H1 (cell line): ENCODE data around the gene LGALS9. TPM values are rescaled to one million over a fixed set of nuclear protein-coding genes. Genes with fewer than 3 reads are reported as not detected.

Experiments used
- CTCF ChIA-PET: fragments of 300-600 bp; sonication (Branson Sonifier 250); formaldehyde crosslinking; loops from one replicate; lab custom pipeline; 2021; ENCODE audit not compliant: partially characterized antibody; lab: Charles Lee
- POLR2A ChIA-PET: fragments of 300-600 bp; sonication (Branson Sonifier 250); formaldehyde crosslinking; loops from one replicate; lab custom pipeline; 2021; ENCODE audit warnings: inconsistent platforms; ENCODE audit not compliant: partially characterized antibody; lab: Charles Lee
- DNase-seq, 2 experiments: peaks; one replicate each; pipeline versions ENCODE4 v3.0.0 to v3.0.0-alpha.2; 2010 to 2022; ENCODE audit warnings: low spot score in 2 of 2, low read depth in 1 of 2, mixed read lengths in 1 of 2
- FAIRE-seq: peaks from 2 replicates; lab custom pipeline; 2011; peaks lifted over from hg19 to GRCh38; lab: Jason Lieb, UNC
- H2AFZ ChIP-seq: 2 replicates; pipeline ENCODE4 v1.8.1; 2012; ENCODE audit warnings: low read length, inconsistent platforms
- H2AK5ac ChIP-seq: 2 replicates; pipeline ENCODE4 v1.6.1; 2013; ENCODE audit warnings: low read depth, low read length
- H2BK120ac ChIP-seq: replicated peaks from 2 replicates; pipeline ENCODE3; 2013; ENCODE audit warnings: low read depth, low read length, inconsistent platforms
- H2BK12ac ChIP-seq: 2 replicates; pipeline ENCODE4 v1.6.1; 2013; ENCODE audit warnings: low read depth, low read length
- H2BK15ac ChIP-seq: 2 replicates; pipeline ENCODE4 v1.6.1; 2013; ENCODE audit warnings: low read length
- H2BK20ac ChIP-seq: 2 replicates; pipeline ENCODE4 v1.6.1; 2013; ENCODE audit warnings: low read length
- H2BK5ac ChIP-seq: 2 replicates; pipeline ENCODE4 v1.6.1; 2013; ENCODE audit warnings: low read depth, low read length
- H3K14ac ChIP-seq: 2 replicates; pipeline ENCODE4 v1.6.1; 2013; ENCODE audit warnings: inconsistent platforms; ENCODE audit not compliant: insufficient read length
- H3K18ac ChIP-seq: 2 replicates; pipeline ENCODE4 v1.6.1; 2013; ENCODE audit warnings: low read length; ENCODE audit errors: extremely low read depth
- H3K23ac ChIP-seq: 2 replicates; pipeline ENCODE4 v1.6.1; 2013; ENCODE audit warnings: inconsistent platforms; ENCODE audit not compliant: insufficient read length
- H3K23me2 ChIP-seq: 2 replicates; pipeline ENCODE4 v1.6.1; 2013; ENCODE audit warnings: low read depth, low read length
- H3K27ac ChIP-seq: 2 replicates; pipeline ENCODE4 v1.6.1; 2011; ENCODE audit warnings: low read depth, low read length, inconsistent platforms
- H3K27me3 ChIP-seq, 4 experiments: replicated peaks in 1 of 4; 1 replicate in 1 of 4; 2 replicates in 3 of 4; pipeline versions ENCODE4 v1.6.1 to v1.8.1; 2011 to 2013; ENCODE audit warnings: low read length in 3 of 4, mild to moderate bottlenecking in 3 of 4, inconsistent platforms in 2 of 4, mixed read lengths in 2 of 4, moderate library complexity in 1 of 4; ENCODE audit not compliant: control insufficient read depth in 3 of 4, insufficient read depth in 3 of 4; ENCODE audit errors: extremely low read depth in 1 of 4
- H3K36me3 ChIP-seq, 4 experiments: 2 replicates each; pipeline versions ENCODE4 v1.6.1 to v1.8.1; 2011 to 2013; ENCODE audit warnings: mild to moderate bottlenecking in 4 of 4, low read length in 3 of 4, moderate library complexity in 2 of 4, control low read depth in 1 of 4, inconsistent platforms in 1 of 4; ENCODE audit not compliant: insufficient read depth in 4 of 4, control insufficient read depth in 2 of 4
- H3K4ac ChIP-seq: replicated peaks from 2 replicates; pipeline ENCODE3; 2013; ENCODE audit warnings: low read length, low read depth, mixed read lengths, inconsistent platforms; ENCODE audit not compliant: insufficient read length
- H3K4me1 ChIP-seq, 4 experiments: replicated peaks in 1 of 4; 1 replicate in 1 of 4; 2 replicates in 3 of 4; pipeline versions ENCODE4 v1.6.1 to v1.8.1; 2011 to 2013; ENCODE audit warnings: low read length in 3 of 4, inconsistent platforms in 2 of 4, mixed read lengths in 1 of 4; ENCODE audit not compliant: insufficient read depth in 4 of 4, control insufficient read depth in 3 of 4
- H3K4me2 ChIP-seq, 2 experiments: 2 replicates each; pipeline versions ENCODE4 v1.6.1 to v1.8.1; 2011 to 2013; ENCODE audit warnings: low read depth in 2 of 2, low read length in 2 of 2, control low read depth in 1 of 2, inconsistent platforms in 1 of 2, mild to moderate bottlenecking in 1 of 2; ENCODE audit not compliant: insufficient read depth in 1 of 2
- H3K4me3 ChIP-seq, 4 experiments: fragments of 200-600, 300-600 bp in 1 of 4; sonication (generic), shearing (Covaris generic), sonication (Bioruptor Twin) in 1 of 4; 2 replicates each; pipeline versions ENCODE4 v1.5.1 to v1.8.1; 2011 to 2016; ENCODE audit warnings: low read length in 4 of 4, low read depth in 3 of 4, control low read depth in 2 of 4, inconsistent platforms in 2 of 4, mild to moderate bottlenecking in 2 of 4, mixed read lengths in 1 of 4, moderate library complexity in 1 of 4; ENCODE audit not compliant: insufficient read depth in 2 of 4; ENCODE audit errors: extremely low read depth in 1 of 4
- H3K56ac ChIP-seq: replicated peaks from 2 replicates; pipeline ENCODE3; 2013; ENCODE audit warnings: low read depth, mild to moderate bottlenecking, mixed read lengths, low read length, inconsistent platforms; ENCODE audit not compliant: insufficient read length
- H3K79me1 ChIP-seq: 2 replicates; pipeline ENCODE4 v1.6.1; 2013; ENCODE audit warnings: low read depth, low read length, control low read depth
- H3K79me2 ChIP-seq, 2 experiments: 2 replicates each; pipeline versions ENCODE4 v1.6.1 to v1.8.1; 2012 to 2013; ENCODE audit warnings: low read length in 2 of 2, mild to moderate bottlenecking in 2 of 2, inconsistent platforms in 1 of 2; ENCODE audit not compliant: insufficient read depth in 2 of 2, control insufficient read depth in 1 of 2
- H3K9ac ChIP-seq, 4 experiments: replicated peaks in 1 of 4; 1 replicate in 1 of 4; 2 replicates in 3 of 4; pipeline versions ENCODE4 v1.6.1 to v1.8.1; 2011 to 2013; ENCODE audit warnings: low read depth in 3 of 4, low read length in 3 of 4, control low read depth in 2 of 4, mild to moderate bottlenecking in 2 of 4, moderate library complexity in 2 of 4, inconsistent platforms in 1 of 4; ENCODE audit errors: extremely low read depth in 1 of 4
- H3K9me3 ChIP-seq, 2 experiments: 2 replicates each; pipeline versions ENCODE4 v1.6.1 to v1.8.1; 2012 to 2013; ENCODE audit warnings: mild to moderate bottlenecking in 2 of 2, moderate library complexity in 2 of 2, control low read depth in 1 of 2, inconsistent platforms in 1 of 2, low read depth in 1 of 2, low read length in 1 of 2, mixed read lengths in 1 of 2; ENCODE audit not compliant: insufficient read depth in 2 of 2
- H4K20me1 ChIP-seq, 2 experiments: replicated peaks in 1 of 2; 2 replicates each; pipeline versions ENCODE3 to v1.8.1; 2011 to 2013; ENCODE audit warnings: inconsistent platforms in 2 of 2, low read length in 2 of 2, mild to moderate bottlenecking in 1 of 2; ENCODE audit not compliant: insufficient read depth in 2 of 2, control insufficient read depth in 1 of 2
- H4K5ac ChIP-seq: 2 replicates; pipeline ENCODE4 v1.6.1; 2013; ENCODE audit warnings: low read length, low read depth, mixed read lengths, inconsistent platforms; ENCODE audit not compliant: insufficient read length
- H4K8ac ChIP-seq: 2 replicates; pipeline ENCODE4 v1.8.0; 2013; ENCODE audit warnings: mild to moderate bottlenecking, moderate library complexity, low read length, inconsistent platforms; ENCODE audit not compliant: insufficient read depth; ENCODE audit errors: extremely low read depth
- H4K91ac ChIP-seq: replicated peaks from 2 replicates; pipeline ENCODE3; 2013; ENCODE audit warnings: low read length, mixed read lengths, inconsistent platforms; ENCODE audit not compliant: insufficient read length
- CTBP2 ChIP-seq: IDR thresholded peaks from 2 replicates; pipeline ENCODE4 v1.7.0; 2011; ENCODE audit warnings: borderline replicate concordance, mild to moderate bottlenecking, moderate library complexity, mixed read lengths, low read length; ENCODE audit not compliant: insufficient read depth, insufficient read length
- EP300 ChIP-seq, 2 experiments: IDR thresholded peaks; 1 replicate in 1 of 2; 2 replicates in 1 of 2; pipeline ENCODE4 v1.6.1; 2011 to 2012; ENCODE audit warnings: low read depth in 2 of 2, low read length in 2 of 2, mild to moderate bottlenecking in 2 of 2, borderline replicate concordance in 1 of 2, inconsistent platforms in 1 of 2, moderate library complexity in 1 of 2
- WGBS, 2 experiments: shearing (Covaris generic) in 1 of 2; methylation state at CpG; one replicate each; pipeline versions ENCODE4 v1.1.6 to v1.1.7; 2013 to 2015; ENCODE audit warnings: low lambda C conversion rate in 2 of 2, mixed read lengths in 2 of 2, inconsistent platforms in 1 of 2, low coverage in 1 of 2, missing lambda C conversion rate in 1 of 2; ENCODE audit not compliant: insufficient replicate concordance in 2 of 2, insufficient coverage in 1 of 2, insufficient read length in 1 of 2; ENCODE audit errors: extremely low coverage in 1 of 2, missing lambda C conversion rate in 1 of 2; 5-methylcytosine and 5-hydroxymethylcytosine counted together
- polyA plus RNA-seq, 7 experiments: library from polyadenylated mRNA; depleted of rRNA in 3 of 7; stranded (reverse) in 5 of 7; unstranded in 2 of 7; fragments of >200 nt in 5 of 7; fragments of 200-250 nt in 2 of 7; gene quantifications; 1 replicate in 5 of 7; 2 replicates in 1 of 7; 4 replicates in 1 of 7; pipeline versions ENCODE4 v1.2.1 to v1.2.3, GENCODE V29; 2011 to 2013; ENCODE audit warnings: missing spikeins in 2 of 7, mixed read lengths in 2 of 7
- total RNA-seq: library from RNA; stranded (reverse); fragmentation: NEBNext Ultra II Directional; extraction: Animal tissue kit (Norgen Biotek cat#: 25700); gene quantifications from 2 replicates; pipeline ENCODE4 v1.2.1, GENCODE V29; 2021
- TF ChIP-seq, protein P1 (sequence below): IDR thresholded peaks from 2 replicates; pipeline ENCODE4 v1.6.1; 2011; ENCODE audit warnings: low read length, improper control_type of control experiment

Gene LGALS9
- total and polyA plus RNA-seq, 2 of the 8 experiments (the other 6 are each of a cell fraction or from before 2014, with no cell fraction given) = 0.95 to 1.7 TPM

DNA sequence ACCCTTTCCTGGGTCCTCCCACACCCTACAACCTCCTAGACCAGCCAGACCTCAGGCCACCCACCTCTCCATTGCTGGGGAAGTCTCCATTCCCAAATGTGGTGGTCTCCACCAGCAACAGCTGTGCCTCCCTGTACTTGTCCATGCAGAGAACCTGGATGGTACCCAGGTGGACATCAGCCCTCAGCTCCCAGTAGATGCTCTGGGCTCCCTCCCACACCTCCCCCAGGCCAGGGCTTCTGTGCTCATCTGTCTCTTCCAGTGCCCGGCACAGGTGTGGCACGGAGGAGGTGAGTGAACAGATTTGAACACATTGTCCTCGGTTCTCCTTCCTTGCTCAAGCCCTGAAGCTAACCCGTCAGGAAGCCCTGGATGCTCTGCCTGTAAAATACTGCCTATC is 34.6 kb downstream of the LGALS9 start:
- Histone ChIP-seq H3K23ac (no peak overlapping the region), H3K18ac (no peak overlapping the region), H3K79me2 (no peaks in the 10 kb centered on the region), H2BK5ac (no peak overlapping the region), H3K27me3 (no peaks in the 10 kb centered on the region), H3K9me3 (no peaks in the 10 kb centered on the region), H4K8ac (no peak overlapping the region), H3K4me3 (no peak overlapping the region), H4K91ac (no peak overlapping the region), H3K23me2 (no peaks in the 10 kb centered on the region), H2BK12ac (no peak overlapping the region), H2AK5ac (no peak overlapping the region), H2BK120ac (no peak overlapping the region), H3K79me1 (no peaks in the 10 kb centered on the region), H3K14ac (no peak overlapping the region), H3K56ac (no peak overlapping the region), H3K4me2 (no peak overlapping the region), H2BK20ac (no peak overlapping the region), H2AFZ (no peak overlapping the region), H3K9ac (no peak overlapping the region), H3K36me3 (no peaks in the 10 kb centered on the region), H4K5ac (no peak overlapping the region), H3K4ac (no peak overlapping the region), H3K4me1 (no peaks in the 10 kb centered on the region), H3K27ac (no peak overlapping the region), H2BK15ac (no peak overlapping the region), H4K20me1 (peaks cover 0 to 2% of the 10 kb centered on the region in 2 experiments)
- ChIA-PET POLR2A (no interaction called here), CTCF (interaction anchor here (0.6 to 18.4 kb wide), 6 partner anchors 10 to 426 kb away, joined by 4 to 338 read pairs (median 22); no protein-coding TSS in a partner anchor)
- 89% methylated on average over 4 of the region's 4 CpGs; no CpG with 5 or more reads in 1 of the 2 experiments for WGBS, 2 experiments
- TF ChIP-seq CTBP2 = no peak
- TF ChIP-seq EP300 (IDR thresholded peaks at IDR 0.05; ENCODE audit: borderline replicate concordance in 1 of 2, low read depth in 2 of 2, low read length in 2 of 2) = no peak
- TF ChIP-seq, protein P1, sequence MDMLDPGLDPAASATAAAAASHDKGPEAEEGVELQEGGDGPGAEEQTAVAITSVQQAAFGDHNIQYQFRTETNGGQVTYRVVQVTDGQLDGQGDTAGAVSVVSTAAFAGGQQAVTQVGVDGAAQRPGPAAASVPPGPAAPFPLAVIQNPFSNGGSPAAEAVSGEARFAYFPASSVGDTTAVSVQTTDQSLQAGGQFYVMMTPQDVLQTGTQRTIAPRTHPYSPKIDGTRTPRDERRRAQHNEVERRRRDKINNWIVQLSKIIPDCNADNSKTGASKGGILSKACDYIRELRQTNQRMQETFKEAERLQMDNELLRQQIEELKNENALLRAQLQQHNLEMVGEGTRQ = no peak
- DNase-seq (no peak), FAIRE-seq (no peak)
